GM13977 (cell line): ENCODE data around the gene MICAL1.

Experiments used
- DNase-seq: peaks from one replicate; pipeline ENCODE4 v3.0.0; 2012; ENCODE audit warnings: low spot score
- in situ Hi-C: fragments of 300-500 bp; cut with MboI; formaldehyde crosslinking; loops from one replicate; pipeline ENCODE4 v1.12.0; 2022; ENCODE audit warnings: low sequenced_read_pairs, low pct_unique_long_range_greater_than_20kb, mixed read lengths, inconsistent platforms; ENCODE audit not compliant: unreplicated experiment
- TF ChIP-seq, protein P1 (sequence below): IDR thresholded peaks from 2 replicates; pipeline ENCODE4 v1.5.1; 2012; ENCODE audit warnings: mild to moderate bottlenecking, control low read depth; ENCODE audit not compliant: insufficient read depth; ENCODE audit errors: extremely low read depth, missing control alignments

The MICAL1 gene

DNA sequence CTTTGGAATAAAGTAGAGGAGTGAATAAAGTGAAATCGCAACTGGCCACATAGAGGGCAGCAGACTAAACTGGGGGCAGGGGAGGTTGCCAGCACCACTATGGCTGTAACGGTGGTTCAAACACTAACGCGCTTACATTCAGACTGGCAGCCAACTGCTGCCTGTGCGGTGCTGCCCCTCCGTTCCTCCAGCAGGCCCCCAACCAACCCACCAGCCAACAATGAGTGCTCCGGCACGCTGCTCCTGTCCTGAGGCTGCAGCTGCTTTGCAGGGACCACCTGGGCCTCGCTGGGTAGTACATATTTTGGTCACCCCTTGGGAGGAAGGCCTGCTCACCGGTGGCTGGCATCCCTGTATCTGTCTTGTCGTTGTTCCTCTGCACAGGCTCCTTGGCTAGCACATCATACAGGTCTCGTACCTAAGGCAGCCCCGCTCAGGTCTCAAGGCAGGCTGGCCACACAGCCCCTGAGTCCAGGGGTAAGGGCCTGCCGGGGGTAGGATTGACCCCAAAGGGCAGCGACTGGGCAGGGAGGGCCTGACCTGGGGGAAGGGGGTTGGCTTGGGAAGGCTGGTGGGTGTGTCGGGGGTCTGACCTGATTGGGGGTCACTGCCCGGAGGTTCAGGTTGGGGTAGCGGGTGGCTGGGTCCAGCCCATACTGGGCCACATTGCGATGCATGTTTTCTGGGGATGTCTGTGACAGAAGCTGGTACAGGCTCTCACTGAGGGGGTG lies 6.3 kb downstream of the MICAL1 start:
- TF ChIP-seq, protein P1, sequence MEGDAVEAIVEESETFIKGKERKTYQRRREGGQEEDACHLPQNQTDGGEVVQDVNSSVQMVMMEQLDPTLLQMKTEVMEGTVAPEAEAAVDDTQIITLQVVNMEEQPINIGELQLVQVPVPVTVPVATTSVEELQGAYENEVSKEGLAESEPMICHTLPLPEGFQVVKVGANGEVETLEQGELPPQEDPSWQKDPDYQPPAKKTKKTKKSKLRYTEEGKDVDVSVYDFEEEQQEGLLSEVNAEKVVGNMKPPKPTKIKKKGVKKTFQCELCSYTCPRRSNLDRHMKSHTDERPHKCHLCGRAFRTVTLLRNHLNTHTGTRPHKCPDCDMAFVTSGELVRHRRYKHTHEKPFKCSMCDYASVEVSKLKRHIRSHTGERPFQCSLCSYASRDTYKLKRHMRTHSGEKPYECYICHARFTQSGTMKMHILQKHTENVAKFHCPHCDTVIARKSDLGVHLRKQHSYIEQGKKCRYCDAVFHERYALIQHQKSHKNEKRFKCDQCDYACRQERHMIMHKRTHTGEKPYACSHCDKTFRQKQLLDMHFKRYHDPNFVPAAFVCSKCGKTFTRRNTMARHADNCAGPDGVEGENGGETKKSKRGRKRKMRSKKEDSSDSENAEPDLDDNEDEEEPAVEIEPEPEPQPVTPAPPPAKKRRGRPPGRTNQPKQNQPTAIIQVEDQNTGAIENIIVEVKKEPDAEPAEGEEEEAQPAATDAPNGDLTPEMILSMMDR, result no peak
- in situ Hi-C loops, result no loop called here
- DNase-seq, result no peak

DNA sequence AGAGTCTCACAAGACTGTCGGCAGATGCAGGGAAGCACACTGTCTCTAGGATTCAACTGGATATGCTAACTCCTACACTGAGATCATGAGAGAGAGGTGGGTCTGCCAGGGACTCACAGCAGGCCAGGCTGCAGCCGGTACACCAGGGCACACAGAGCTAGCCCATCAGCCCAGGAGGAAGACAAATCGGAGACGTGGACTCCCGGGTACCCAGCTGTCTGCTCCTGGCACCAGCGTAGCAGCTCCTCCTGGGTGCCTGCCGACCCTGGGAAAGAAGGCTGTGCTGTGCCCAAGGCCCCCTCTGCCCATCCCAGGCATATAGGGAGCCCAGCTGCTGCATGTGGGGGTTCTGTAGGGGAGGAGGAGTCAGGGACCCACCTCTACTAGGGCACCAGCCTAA lies 7.0 kb downstream of the MICAL1 start:
- in situ Hi-C loops, result no loop called here
- no peak for DNase-seq
- TF ChIP-seq, protein P1, result no peak

DNA sequence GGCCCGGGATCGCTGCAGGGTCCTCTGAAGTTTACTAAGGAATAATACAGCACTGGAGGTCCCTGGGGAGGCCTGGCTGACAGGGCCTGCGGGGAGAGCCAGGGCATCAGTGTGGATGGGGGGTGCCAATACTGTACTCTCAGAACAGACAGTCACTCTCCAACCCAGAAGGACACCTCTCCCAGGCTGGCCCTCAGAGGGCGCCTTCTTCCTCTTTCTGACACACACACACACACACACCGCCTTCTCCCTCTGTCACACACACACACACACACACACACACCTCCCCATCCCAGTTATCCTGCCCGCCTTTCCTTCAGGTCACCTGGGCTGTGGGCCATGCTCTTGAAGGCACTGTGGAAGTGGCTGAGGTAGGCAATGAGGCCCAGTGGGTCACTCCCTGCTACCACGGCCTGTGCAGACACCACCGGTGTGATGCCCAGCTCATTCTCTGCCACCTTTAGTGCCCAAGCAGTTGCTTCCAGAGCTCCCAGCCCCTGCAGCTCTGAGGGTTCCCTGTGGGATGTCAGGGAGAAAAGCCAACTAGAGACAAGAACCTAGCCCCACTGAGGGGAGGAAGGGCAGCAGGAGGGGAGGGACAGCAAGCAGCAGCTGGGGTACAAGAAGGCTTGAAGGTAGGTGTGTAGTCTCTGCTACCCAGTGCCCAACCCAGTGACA lies 7.6 kb downstream of the MICAL1 start:
- in situ Hi-C loops, result no loop called here
- no peak for DNase-seq
- TF ChIP-seq, protein P1, result no peak

DNA sequence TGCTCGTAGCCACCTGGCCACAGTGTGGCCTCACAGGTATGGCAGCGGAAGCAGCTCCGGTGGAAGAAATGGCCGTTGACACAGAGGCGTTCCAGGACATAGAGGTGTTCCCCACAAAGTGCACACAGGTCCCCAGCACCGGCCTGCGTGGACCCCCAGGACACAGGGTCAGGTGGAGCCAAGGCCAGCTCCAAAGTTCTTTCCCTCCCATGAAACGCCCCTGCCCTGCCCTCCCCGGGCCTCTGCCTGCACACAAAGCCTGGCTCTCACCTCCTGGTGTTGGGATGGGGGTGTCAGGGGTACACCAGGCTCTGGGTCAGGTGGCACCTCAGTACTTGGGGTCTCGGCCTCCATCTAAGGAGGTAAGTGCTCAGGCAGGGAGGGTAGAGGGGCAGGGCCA lies 8.5 kb downstream of the MICAL1 start:
- no peak for DNase-seq
- TF ChIP-seq, protein P1, result no peak
- in situ Hi-C loops, result no loop called here

DNA sequence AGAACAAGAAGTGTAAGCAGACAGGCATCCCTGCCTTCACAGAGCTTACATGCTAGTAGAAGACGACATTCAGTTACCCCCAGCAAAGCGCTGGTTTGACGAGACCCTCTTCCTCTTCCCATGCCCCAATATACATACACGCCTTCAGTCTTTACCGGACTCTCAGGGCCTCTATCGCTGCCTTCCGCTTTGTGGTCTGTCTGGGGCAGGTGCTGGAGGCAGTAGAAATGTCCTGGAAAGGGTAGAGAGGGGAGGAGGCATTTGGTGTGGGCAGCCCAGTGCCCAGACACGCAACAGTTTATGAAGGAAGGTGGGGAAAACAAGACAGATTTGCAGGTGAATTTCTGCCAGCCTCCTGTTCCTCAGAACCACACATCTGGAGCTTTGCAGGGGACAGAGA lies 9.0 kb downstream of the MICAL1 start:
- in situ Hi-C loops, result no loop called here
- TF ChIP-seq, protein P1, result no peak
- DNase-seq, result no peak

DNA sequence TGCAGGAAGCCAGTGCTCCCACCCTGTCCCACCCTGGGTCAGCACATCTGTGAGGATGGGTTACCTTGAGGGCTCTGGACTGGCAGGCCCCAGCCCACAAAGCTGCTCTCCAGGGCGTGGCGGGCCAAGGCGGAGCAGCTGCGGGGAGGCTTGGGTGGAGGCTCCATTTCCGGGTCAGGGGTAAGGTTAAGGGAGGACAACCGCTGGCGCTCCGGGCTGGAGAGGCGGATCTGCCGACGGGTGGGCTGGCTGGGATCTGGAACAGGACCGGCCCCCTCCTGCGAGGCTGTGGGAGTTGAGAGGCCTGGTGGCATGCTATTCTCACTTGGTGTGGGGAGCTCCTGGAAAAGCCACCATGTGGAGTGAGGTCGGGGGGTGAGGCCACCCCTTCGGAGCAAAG lies 9.5 kb downstream of the MICAL1 start:
- no peak for DNase-seq
- TF ChIP-seq, protein P1, result no peak
- in situ Hi-C loops, result no loop called here
